GM12873 (cell line): ENCODE results near the gene CNOT6L.

Experiments
- TF ChIP-seq, protein P1 (sequence below): IDR thresholded peaks from 2 replicates; pipeline ENCODE4 v1.5.1; 2012; ENCODE audit warnings: low read depth, mild to moderate bottlenecking, moderate library complexity, low read length, control low read depth; ENCODE audit not compliant: insufficient read depth; ENCODE audit errors: missing control alignments

The CNOT6L gene

DNA sequence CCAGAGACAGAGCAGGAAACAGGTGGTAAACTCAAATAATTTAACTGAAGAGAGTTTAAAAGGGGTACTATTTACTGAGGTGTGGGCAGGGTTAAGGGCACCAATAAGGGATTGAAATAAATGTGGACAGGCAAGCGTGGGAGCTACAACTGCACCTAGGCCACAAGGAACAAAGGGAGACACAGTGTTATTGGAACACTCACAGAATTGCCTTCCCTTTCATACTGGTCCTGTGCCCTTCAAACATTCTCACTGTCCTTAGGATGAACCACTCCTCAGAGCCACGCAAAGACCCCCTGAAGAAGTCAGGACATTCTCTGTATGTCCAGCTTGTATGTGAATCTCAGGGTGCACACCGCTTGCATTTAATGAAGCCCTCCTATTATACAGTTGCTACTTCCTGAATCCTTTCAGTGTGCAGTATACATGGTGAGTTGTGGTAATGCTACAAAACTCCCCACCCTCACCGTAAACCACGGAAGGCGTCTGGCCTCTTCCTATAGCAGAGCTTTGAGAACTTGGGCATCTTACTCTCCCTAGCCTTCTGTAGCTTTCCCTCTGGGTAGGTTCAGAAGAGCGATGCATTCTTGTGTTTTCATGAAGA, 33.8 kb upstream of the CNOT6L start:
- TF ChIP-seq, protein P1, sequence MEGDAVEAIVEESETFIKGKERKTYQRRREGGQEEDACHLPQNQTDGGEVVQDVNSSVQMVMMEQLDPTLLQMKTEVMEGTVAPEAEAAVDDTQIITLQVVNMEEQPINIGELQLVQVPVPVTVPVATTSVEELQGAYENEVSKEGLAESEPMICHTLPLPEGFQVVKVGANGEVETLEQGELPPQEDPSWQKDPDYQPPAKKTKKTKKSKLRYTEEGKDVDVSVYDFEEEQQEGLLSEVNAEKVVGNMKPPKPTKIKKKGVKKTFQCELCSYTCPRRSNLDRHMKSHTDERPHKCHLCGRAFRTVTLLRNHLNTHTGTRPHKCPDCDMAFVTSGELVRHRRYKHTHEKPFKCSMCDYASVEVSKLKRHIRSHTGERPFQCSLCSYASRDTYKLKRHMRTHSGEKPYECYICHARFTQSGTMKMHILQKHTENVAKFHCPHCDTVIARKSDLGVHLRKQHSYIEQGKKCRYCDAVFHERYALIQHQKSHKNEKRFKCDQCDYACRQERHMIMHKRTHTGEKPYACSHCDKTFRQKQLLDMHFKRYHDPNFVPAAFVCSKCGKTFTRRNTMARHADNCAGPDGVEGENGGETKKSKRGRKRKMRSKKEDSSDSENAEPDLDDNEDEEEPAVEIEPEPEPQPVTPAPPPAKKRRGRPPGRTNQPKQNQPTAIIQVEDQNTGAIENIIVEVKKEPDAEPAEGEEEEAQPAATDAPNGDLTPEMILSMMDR = no peak

DNA sequence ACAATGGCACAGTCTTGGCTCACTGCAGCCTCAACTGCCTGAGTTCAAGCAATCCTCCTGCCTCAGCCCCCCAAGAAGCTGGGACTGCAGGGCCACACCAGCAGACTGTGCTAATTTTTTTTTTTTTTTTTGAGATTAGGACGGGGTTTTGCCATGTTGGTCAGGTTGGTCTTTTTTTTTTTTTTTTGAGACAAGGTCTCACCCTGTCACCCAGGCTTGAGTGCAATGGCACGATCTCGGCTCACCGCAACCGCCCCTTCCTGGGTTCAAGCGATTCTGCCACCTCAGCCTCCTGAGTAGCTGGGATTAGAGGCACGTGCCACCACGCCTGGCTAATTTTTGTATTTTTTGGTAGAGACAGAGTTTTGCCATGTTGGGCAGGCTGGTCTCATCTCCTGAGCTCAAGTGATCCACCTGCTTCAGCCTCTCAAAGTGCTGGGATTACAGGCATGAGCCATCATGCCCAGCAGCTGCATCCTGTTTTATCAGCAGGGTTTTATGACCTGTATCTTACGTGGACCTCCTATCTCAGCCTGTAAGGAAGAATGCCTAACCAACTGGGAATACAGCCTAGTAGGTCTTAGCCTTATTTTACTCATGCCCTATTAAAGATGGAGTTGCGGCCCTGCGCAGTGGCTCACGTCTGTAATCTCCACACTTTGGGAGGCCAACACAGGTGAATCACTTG, 30.3 kb upstream of the CNOT6L start:
- TF ChIP-seq, protein P1 = no peak

DNA sequence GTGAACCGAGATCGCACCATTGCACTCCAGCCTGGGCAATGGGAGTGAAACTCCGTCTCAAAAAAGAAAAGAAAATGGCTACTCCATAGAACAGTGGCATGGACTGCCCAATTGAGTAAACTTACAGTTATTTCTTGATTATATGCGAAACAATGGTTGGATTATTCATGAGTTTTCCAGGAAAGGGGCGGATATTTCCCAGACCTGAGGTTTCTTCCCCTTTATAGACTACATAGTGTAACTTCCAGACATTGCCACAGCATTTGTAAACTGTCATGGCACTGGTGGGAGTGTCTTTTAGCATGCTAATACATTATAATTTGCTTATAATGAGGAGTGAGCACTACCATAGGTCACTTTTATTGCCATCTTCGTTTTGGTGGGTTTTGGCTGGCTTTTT, 29.3 kb upstream of the CNOT6L start:
- TF ChIP-seq, protein P1 = no peak

DNA sequence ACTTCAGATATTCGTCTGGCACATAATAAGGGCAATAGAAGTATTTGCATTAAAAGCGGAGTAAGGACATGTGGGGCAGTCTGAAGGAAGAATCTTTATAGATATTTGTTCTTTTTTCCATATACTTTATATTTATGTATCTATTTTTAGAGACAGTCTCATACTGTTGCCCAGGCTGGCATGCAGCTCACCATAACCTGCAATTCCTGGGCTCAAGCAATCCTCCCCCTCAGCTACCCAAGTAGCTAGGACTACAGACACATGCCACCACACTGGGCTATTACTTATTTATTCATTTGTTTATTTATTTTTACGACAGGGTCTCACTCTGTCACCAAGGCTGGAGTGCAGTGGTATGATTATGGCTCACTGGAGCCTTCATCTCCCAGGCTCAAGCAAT, 26.8 kb upstream of the CNOT6L start:
- TF ChIP-seq, protein P1 = no peak

DNA sequence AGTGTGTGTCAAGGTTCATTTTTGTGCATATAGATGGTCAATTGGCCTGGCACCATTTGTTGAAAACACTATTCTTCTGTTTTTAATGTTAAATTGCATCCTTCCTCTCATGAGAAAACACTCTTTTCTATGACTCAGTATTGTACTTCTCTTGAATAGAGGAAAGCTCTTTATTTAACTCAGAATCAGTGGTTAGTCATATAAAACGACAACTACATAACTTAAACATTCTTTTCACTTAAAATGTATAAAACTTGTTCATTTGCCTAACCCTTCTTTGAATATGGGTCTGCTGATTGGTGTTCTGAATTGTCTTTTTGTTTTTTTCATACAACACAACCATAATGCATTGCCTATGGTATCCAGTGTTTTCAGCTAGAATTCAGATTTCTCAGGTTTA, 26.2 kb upstream of the CNOT6L start:
- TF ChIP-seq, protein P1 = no peak

DNA sequence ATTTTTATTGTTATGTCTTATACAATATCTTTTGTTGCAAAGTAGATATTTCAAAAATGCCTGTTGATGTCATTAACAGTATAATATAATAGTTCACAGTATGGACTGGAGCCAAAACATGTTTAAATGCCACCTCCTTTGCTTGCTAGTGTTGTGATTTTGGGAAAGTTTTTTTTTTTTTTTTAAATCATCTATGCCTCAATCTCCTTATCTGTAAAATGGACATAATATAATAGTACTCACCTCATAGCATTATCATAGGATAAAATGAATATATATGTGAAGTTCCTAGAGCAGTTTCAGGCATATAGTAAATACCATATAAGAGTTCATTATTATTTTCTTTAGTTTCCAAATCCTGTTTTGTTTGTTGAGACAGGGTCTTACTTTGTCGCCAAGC, 25.2 kb upstream of the CNOT6L start:
- TF ChIP-seq, protein P1 = no peak

DNA sequence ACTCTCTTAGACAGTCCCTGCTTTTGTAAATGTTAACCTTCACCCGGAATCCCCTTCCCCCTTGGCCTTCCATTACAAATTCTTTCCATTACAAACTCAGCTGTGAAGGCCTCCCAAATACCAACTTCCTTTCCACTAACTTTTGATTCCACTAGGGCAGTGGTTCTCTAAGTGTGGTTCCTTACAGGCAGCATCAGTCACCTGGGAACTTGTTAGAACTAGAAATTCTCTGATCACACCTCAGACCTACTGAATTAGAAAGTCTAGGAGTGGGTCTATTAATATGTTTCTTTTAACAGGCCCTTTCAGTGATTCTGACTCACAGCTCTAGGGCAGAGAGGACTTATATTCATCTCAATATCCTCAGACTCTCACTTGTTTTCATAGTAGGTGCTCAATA, 24.5 kb upstream of the CNOT6L start:
- TF ChIP-seq, protein P1 = no peak
